Nephron progenitor cell (in vitro differentiated cells): ENCODE measurements around the gene SNRPA.
A peak's percentile ranks its signal among the peaks of the same experiment; 100 is the strongest.
"Not testable (repeated sequence)": the region's sequence is repeated elsewhere in the genome, so short reads cannot be mapped to it uniquely, and the experiment has no call there.

Source experiments
- DNase-seq: peaks from one replicate; pipeline ENCODE4 v3.0.0; 2021
- H3K27ac Mint-ChIP-seq: 2 replicates; pipeline ENCODE4 v1.8.0; 2021; ENCODE audit warnings: mild to moderate bottlenecking, moderate library complexity, mixed read lengths
- H3K27me3 Mint-ChIP-seq: 2 replicates; pipeline ENCODE4 v1.8.0; 2021; ENCODE audit warnings: mild to moderate bottlenecking, low read depth, mixed read lengths; ENCODE audit not compliant: poor library complexity
- H3K36me3 Mint-ChIP-seq: 2 replicates; pipeline ENCODE4 v1.8.0; 2021; ENCODE audit warnings: low read depth, mixed read lengths
- H3K4me1 Mint-ChIP-seq: 2 replicates; pipeline ENCODE4 v1.8.0; 2021; ENCODE audit warnings: mixed read lengths
- H3K4me3 Mint-ChIP-seq: 2 replicates; pipeline ENCODE4 v1.8.0; 2021; ENCODE audit warnings: mild to moderate bottlenecking, moderate library complexity, mixed read lengths
- H3K9me3 Mint-ChIP-seq: 2 replicates; pipeline ENCODE4 v1.8.0; 2021; ENCODE audit warnings: mild to moderate bottlenecking, moderate library complexity, mixed read lengths
- TF ChIP-seq, protein P1 (sequence below): fragments of 200-600 bp; sonication (generic); IDR thresholded peaks from 2 replicates; pipeline ENCODE4 v1.5.0; 2021; ENCODE audit warnings: antibody characterized with exemption

The SNRPA gene

DNA sequence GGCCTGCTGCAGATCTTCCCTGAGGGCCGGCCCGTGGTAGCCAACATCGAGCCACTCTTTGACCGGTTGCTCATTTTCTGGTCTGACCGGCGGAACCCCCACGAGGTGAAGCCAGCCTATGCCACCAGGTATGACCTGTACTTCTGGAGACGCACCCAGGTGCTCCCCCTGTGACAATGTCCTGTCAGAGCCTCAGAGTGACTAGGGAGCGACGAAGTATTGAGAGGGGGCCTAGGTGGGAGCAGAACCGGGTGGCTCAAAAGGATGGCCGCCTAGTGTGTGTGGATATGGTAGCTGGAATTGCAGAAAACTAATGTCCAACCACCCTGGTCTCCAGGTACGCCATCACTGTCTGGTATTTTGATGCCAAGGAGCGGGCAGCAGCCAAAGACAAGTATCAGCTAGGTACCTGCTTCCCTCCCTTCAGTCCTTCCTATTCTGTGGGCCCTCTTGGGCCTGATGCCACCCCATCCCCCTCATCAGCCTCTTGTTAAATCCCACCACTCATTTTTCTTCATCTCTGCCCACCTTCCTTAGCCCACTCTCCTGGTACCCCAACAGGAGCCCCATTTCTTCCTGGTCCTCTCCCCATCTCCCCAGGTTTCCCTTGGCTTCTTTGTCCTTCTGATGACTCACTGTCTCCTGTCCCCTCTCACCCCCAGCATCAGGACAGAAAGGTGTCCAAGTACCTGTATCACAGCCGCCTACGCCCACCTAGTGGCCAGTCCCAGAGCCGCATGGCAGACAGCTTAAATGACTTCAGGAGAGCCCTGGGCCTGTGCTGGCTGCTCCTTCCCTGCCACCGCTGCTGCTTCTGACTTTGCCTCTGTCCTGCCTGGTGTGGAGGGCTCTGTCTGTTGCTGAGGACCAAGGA is 56.4 kb downstream of the SNRPA start:
- H3K4me3 Mint-ChIP-seq, result peak overlapping the region; percentile 57
- H3K4me1 Mint-ChIP-seq, result peaks cover 81% of the 10 kb centered on the region
- DNase-seq, result no peak
- H3K9me3 Mint-ChIP-seq, result no peaks in the 10 kb centered on the region
- TF ChIP-seq, protein P1, sequence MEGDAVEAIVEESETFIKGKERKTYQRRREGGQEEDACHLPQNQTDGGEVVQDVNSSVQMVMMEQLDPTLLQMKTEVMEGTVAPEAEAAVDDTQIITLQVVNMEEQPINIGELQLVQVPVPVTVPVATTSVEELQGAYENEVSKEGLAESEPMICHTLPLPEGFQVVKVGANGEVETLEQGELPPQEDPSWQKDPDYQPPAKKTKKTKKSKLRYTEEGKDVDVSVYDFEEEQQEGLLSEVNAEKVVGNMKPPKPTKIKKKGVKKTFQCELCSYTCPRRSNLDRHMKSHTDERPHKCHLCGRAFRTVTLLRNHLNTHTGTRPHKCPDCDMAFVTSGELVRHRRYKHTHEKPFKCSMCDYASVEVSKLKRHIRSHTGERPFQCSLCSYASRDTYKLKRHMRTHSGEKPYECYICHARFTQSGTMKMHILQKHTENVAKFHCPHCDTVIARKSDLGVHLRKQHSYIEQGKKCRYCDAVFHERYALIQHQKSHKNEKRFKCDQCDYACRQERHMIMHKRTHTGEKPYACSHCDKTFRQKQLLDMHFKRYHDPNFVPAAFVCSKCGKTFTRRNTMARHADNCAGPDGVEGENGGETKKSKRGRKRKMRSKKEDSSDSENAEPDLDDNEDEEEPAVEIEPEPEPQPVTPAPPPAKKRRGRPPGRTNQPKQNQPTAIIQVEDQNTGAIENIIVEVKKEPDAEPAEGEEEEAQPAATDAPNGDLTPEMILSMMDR, result peak; percentile 18
- H3K36me3 Mint-ChIP-seq, result peaks cover 15% of the 10 kb centered on the region
- H3K27me3 Mint-ChIP-seq, result peaks cover 12% of the 10 kb centered on the region
- peak overlapping the region; percentile 44 for H3K27ac Mint-ChIP-seq

DNA sequence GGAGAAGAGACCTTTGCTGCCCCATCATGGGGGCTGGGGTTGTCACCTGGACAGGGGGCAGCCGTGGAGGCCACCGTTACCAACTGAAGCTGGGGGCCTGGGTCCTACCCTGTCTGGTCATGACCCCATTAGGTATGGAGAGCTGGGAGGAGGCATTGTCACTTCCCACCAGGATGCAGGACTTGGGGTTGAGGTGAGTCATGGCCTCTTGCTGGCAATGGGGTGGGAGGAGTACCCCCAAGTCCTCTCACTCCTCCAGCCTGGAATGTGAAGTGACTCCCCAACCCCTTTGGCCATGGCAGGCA is 57.0 kb downstream of the SNRPA start:
- peaks cover 13% of the 10 kb centered on the region for H3K36me3 Mint-ChIP-seq
- H3K9me3 Mint-ChIP-seq, result no peaks in the 10 kb centered on the region
- H3K4me1 Mint-ChIP-seq, result peaks cover 81% of the 10 kb centered on the region
- DNase-seq, result no peak
- H3K27ac Mint-ChIP-seq, result no peak overlapping the region
- no peak overlapping the region for H3K4me3 Mint-ChIP-seq
- TF ChIP-seq, protein P1, result no peak
- peaks cover 18% of the 10 kb centered on the region for H3K27me3 Mint-ChIP-seq

DNA sequence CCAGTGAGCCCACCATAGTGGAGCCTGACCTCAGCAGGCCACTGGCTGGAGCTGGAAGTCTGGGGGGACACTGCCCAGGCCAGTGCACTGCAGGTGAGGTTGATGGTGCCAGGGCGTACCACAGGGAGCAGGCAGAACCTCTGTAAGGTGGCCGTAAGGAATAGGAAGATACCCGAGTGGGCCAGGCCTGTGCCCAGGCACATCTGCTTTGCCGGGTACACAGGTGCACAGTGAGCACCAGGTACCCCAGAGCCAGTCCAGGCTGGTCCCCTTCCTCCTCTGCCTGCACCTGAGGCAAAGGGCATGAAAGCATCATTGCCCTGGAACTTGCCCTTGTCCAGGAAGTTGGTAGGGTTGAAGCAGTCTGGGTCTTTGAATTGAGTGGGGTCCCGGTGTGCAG is 57.5 kb downstream of the SNRPA start:
- H3K4me3 Mint-ChIP-seq, result no peak overlapping the region
- H3K36me3 Mint-ChIP-seq, result peaks cover 11% of the 10 kb centered on the region
- peaks cover 21% of the 10 kb centered on the region for H3K27me3 Mint-ChIP-seq
- TF ChIP-seq, protein P1, result no peak
- H3K4me1 Mint-ChIP-seq, result peaks cover 78% of the 10 kb centered on the region
- no peak for DNase-seq
- H3K9me3 Mint-ChIP-seq, result no peaks in the 10 kb centered on the region
- H3K27ac Mint-ChIP-seq, result no peak overlapping the region

DNA sequence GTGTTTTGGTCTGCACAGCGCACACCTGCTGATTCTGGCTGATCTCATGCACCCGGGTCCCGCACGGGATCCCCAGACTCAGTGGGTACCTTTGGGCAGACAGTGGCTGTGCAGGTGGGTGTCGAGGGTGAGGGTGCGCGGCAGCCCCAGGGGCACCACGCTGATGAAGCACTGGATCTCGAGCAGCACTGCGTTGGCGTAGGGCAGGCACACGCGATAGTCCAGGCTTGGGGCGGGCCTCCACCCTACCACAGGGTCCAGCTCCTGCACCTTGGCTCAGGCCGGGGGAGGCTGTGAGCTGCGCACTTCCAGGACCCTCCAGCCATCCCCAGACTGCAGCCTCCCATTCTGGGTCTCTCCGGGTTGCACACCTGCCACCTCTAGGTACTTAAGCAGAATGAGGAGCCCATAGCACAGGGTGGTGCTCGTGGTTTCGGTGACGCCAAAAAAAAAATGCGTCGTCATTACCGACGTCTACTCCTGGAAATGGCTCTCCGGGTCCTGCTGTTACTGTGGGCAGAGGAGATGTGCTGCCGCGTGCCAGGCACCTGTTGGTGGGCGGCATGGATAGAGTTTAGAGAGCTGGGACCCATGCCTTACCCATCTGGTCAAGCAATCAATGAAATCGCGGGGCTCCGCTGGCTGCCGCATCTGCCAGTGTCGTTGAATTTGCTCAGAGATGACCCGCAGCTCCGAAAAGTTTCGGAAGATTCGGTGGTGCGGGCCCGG is 58.5 kb downstream of the SNRPA start:
- Mint-ChIP-seq H3K9me3 (no peaks in the 10 kb centered on the region), H3K4me3 (peak overlapping the region; percentile 90), H3K36me3 (peaks cover 11% of the 10 kb centered on the region), H3K27me3 (peaks cover 29% of the 10 kb centered on the region), H3K27ac (no peak overlapping the region), H3K4me1 (peaks cover 78% of the 10 kb centered on the region)
- DNase-seq, result no peak
- TF ChIP-seq, protein P1, result no peak

DNA sequence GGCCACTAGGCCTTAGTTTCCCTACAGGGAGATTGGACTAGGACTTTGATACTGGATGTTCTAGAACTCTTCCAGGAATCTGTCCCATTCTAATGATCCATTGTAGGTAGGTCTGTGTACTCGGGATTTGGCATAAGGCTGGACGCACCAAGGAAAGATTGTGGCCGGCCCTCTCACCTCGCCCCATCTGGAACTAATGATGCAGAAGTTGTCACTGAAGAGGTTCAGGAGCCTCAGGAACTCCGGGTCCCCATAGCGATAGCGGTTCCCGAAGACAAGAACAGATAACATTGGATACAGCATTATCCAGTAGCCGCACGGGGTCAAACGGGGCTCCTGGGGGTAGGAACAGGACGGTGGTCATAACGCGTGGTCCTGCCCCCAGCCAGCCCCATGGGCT is 59.2 kb downstream of the SNRPA start:
- H3K36me3 Mint-ChIP-seq, result peaks cover 11% of the 10 kb centered on the region
- DNase-seq, result no peak
- peaks cover 78% of the 10 kb centered on the region for H3K4me1 Mint-ChIP-seq
- TF ChIP-seq, protein P1, result no peak
- peak overlapping the region; percentile 90 for H3K4me3 Mint-ChIP-seq
- peak overlapping the region; percentile 34 for H3K27ac Mint-ChIP-seq
- H3K9me3 Mint-ChIP-seq, result no peaks in the 10 kb centered on the region
- peaks cover 33% of the 10 kb centered on the region for H3K27me3 Mint-ChIP-seq

DNA sequence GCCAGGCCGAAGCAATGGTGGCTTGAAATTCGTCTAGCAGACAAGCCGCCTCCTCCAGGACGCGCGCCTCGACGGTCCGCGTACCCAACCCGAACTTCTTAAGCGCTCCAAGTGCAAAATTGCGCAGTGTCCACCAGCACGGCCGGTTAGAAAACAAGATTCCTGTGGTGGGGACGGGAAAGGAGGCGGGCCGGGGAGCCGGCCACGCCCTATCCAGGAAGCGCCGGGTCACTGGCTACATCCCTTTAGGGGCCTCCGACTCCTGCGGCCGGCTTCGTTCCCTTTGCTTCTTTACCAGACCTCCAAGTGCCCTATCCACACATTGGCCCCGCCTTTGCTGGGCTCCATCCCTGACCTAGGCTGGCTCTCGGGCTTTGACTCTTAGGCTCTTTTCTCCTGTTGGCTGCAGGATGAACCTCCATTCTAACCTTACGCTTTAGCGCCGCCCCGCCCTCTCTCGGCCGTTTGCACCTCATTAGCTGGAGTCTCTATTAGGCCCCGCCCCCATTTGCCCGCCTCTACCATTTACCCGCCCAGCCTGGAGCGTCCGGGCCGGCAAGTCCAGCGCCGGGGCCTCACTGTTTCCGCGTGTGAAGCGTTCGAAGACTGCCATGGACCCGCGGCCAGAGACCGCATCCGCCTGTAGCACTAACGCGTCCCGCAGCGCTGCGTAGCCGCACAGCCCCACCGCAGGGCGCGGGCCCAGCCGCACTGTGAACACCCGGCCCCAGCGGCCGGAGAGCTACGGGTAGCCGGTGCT is 59.8 kb downstream of the SNRPA start:
- H3K27me3 Mint-ChIP-seq, result peaks cover 39% of the 10 kb centered on the region
- H3K27ac Mint-ChIP-seq, result peak overlapping the region; percentile 98

More for the DNA sequence above, 59.8 kb downstream of the SNRPA start:
- H3K4me3 Mint-ChIP-seq, result peak overlapping the region; percentile 90
- DNase-seq, result peak; percentile 78
- peaks cover 74% of the 10 kb centered on the region for H3K4me1 Mint-ChIP-seq
- H3K36me3 Mint-ChIP-seq, result peaks cover 11% of the 10 kb centered on the region
- H3K9me3 Mint-ChIP-seq, result not testable (repeated sequence)
